ENCODE results near the gene MROH2A.
"Not testable (repeated sequence)": the region's sequence is repeated elsewhere in the genome, so short reads cannot be mapped to it uniquely, and the experiment has no call there.

The MROH2A gene

DNA sequence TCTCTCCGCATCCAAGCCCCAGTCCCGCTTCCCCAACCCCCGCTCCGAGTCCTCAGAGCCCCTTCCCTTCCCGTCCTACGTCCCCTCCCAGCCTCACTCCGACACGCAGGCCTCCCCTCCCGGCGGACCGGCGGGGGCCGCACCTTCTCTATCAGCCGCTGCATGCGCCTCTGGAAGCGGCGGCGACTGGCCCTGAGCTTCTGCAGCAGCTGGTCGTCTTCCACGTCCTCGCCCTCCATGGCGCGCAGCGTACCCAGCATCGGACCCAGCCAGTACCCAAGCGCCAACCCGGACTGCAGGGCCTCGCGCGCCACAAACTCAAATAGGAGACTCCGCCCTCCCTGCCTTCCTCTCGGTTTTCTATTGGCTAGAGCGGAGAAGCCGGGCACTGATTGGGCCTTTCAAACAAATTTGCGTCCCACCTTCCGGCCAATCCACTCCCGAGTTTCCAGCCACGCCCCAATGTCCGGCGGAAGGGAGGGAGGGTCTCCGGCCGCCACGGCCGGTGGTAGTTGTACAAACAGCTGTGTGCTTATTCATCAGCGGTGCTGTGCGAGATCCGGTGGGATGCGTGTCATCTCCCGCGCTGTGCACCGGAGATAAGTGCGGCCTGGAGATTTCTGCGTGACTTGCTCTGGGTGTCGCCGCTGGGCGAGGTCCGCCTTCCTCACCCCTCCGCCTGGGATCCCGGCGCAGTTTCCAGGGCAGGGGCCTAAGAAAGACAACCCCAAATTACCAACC, 76.3 kb downstream of the MROH2A start, which contains the start of gene HJURP:
Gene HJURP, minus strand, starts transcription at position 295 of the 741 bp plus-strand sequence. Its CDS starts 35 bp downstream, at position 260.
- DNase-seq (ENCODE audit: low spot score), result peak; percentile 96

DNA sequence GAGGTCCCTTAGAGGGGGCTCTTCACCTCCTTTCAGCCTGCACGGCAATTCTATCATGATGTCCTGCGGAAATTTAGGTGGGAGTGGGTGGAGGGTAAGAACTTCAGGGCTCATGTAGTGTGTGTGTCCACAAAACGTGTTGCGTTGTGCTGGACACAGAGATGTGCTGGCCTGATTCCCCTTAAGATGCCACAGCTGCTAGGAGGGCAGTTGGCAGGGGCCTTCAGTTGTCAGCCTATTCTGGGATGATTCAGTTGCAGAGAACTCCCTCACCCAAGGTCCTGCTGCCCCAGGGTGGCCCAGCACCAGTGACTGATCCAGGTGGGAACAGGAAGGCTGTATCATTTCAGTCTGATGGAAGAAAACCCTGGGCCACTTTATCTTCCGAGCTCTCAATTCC, 77.2 kb downstream of the MROH2A start:
- no peak for DNase-seq (ENCODE audit: low spot score)

DNA sequence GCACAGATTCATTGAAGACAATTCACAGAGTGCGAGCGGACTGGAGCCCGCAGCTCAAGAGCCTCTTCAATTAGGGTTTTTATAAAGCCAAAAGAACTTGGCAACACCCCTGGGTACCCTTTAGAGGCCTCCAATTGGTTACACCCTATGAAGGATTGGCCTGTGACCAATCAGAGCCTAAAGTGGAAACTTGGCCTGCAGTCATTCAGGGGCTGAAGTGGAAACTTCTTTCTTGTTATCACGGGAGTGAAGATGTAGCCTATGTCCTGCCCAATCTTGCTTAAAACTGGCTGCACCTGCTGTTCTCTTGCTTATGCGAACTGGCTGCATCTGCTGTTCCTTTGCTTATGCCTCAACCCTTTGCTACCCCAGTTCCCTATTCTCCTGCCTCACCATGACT, 78.1 kb downstream of the MROH2A start:
- DNase-seq (ENCODE audit: low spot score), result no peak

DNA sequence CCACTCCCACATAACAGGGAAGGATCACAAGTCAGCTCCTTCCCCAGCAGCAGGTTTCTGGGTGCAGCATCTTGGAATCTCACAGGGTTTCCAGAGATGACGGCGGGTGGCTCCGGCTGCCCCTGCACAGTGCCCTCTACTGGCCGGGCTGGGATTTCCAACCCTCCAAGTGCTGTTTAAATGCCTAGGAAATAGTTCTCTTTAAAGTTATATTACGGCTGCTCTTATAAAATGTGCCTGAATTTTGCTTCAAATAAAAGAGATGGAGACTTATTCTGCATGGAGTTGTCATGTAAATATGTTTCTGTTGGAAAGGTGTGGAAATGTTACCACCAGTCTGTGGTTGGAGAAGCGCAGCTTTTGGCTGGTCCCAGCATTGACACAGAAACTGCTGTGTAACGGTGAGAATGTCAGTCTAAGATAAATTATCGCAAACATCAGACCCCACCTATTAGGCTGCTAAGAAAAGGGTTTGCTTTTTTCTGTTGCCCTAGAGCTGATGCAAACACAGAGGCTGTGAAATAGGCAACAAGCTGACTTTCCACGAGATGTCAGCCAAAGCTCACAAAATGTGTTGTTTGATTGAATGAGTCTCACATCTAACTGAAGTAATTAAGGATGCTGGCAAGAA, 79.5 kb downstream of the MROH2A start:
- peak; percentile 55 for DNase-seq (ENCODE audit: low spot score)

DNA sequence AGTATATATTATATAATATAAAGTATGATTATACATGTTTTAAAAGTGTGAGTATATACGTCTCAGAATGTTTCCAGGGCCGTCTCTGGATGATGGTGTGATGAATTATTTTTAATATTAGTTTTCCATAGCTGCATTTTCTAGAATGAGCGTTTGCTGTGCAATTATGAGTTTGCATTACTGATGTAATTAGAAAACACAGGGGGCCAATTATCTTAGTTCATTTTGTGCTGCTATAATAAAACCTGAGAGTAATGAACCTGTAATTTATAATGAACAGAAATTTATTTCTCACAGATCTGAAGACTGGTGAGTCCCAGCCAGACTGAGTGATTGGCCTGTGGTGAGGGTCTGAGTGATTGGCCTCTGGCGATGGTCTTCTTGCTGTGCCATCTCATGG, 80.2 kb downstream of the MROH2A start:
- DNase-seq (ENCODE audit: low spot score), result no peak

DNA sequence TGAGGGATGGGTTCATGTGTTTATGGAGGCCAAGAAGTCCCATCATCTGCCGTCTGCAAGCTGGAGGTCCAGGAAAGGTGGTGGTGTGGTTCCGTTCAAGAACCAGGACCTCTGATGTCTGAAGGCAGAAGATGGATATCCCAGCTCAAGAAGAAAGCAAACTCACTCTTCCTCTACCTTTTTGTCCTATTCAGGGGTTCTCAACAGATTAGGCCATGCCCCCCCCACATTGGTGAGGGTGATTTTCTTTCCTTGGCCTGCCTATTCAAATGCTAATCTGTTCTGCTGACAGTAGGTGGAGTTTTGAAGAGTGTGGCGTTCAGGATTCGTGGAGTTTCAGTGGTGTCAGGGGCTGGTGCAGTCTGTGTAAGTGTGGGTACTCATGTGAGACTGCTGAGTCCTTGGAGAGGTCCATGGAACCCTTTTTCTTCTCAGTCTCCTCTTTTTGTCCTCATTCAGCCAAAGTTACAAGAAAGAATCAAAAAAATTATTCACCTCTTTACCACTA, 84.2 kb downstream of the MROH2A start:
- DNase-seq (ENCODE audit: low spot score), result no peak

DNA sequence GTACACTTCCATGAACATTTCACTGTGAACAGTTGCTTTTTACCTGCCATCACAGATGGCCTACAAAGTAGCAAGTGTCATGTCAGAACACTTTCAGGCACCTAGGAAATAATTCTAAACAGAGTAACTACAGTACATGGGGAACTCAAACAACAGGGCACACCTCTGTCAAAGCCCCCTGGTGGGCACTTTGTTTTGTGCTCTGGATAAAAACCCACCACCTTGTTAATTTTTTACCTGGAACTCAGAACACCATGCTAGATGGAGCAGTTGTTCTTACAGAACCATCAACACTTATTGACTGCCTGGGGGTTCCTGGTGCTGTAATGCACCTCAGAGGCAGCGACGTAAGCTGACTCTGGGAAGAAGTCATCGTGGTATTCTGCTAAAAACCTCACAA, 87.7 kb downstream of the MROH2A start:
- DNase-seq (ENCODE audit: low spot score), result no peak

DNA sequence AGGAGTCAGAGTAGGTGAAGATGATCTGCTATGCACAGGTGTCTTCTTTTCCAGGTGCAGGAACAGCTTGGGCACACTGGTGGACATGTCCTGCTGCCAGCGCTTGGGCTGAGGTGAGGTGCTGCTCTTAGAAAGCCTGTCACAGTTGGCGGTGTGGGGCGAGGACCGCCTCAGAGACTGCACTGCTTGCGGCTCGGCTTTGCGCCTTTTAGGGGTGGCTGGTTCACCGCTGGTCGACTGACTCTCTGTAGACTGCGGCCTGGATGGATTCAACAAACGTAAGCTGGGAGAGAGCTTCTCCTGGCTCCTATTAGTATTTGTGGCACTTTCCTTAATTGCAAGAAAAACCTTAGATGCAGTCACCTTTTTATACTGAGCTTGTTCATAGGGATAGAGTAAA, 88.3 kb downstream of the MROH2A start:
- no peak for DNase-seq (ENCODE audit: low spot score)

DNA sequence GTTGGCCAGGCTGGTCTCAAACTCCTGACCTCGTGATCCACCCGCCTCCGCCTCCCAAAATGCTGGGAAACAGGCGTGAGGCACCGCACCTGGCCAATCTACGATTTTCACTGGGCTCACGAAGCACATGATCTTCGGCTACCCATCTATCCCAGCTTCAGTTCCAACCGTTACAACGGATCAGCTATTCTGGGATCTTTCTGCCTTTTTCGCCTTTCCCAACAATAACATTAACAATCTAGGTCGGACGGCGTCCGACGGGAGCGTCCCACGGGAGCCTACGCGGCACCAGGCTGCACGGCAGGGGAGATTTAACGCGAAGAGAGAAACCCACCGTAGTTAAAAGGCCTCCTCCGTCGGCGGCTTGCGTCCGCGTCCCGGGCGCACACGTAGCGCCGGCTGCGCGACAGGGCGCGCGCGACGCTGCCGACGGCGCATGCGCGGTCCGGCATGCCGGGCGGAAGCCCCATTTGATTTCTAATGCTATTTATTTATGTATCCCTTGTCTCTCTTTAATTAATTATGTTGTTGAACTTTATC, 89.9 kb downstream of the MROH2A start, which contains the start of gene MSL3B:
Gene MSL3B, minus strand, starts transcription at position 394 of the 540 bp plus-strand sequence.
- DNase-seq (ENCODE audit: low spot score), result no peak

DNA sequence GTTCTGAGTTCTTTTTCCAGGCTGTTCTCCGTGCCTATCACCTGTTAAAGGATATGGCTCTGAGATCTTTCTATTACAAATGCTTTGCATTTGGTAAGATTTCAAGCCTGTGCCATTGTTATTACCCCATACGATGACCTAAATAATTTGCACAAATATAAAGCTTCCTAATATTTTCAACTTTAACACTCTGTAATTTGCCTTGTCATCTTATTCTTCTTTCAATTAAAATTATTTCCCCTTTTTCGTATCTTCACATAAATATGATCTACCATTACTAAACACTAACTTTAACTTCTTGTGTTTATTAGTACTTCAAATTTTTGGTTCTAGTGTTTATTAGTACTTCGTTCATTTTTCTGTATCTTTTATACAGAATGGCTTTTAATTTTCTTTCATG, 93.3 kb downstream of the MROH2A start:
- no peak for DNase-seq (ENCODE audit: low spot score)

DNA sequence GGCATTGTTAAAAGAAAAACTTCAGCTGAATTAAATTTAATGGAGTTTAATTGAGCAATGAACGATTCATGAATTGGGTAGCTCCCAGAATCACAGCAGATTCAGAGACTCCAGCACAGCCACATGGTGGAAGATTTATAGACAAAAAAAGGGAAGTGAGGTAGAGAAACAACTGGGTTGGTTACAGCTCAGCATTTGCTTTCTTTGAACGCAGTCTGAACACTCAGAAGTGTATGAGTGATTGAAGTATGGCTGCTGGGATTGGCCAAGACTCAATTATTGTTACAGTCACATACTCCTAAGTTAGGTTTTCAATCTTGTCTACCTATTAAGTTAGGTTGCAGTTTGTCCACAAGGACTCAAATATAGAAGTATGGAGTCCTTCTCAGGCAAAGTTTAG, 94.0 kb downstream of the MROH2A start:
- DNase-seq (ENCODE audit: low spot score), result not testable (repeated sequence)

DNA sequence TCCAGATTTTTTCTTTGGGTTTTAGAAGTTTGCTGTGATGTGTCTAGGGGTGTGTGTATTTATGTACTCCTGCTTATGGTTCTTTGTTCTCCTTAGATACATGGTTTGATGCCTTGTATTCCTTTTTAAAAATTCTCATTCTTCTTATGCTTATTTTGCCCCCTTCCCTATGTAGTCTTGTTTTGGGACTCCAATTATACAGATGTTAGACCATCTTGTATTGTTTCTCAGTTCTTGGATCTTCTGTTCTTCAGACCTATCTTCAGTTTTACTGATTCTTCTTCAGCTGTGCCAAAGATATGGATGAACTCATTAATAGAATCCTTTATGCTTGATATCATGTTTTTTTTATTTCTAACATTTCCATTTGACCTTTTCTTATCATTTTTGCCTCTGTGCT, 104.2 kb downstream of the MROH2A start:
- no peak for DNase-seq (ENCODE audit: low spot score)
